NCI-H2107 (cell line): ENCODE measurements around the gene CCDC13.

Experiments used
- DNase-seq: peaks from one replicate; lab custom pipeline; 2025; lab: John Stamatoyannopoulos, UW

CCDC13 gene

GRCh38 chr3:42733501-42734262, 39.4 kb downstream of the CCDC13 start:
- no peak for DNase-seq

DNA sequence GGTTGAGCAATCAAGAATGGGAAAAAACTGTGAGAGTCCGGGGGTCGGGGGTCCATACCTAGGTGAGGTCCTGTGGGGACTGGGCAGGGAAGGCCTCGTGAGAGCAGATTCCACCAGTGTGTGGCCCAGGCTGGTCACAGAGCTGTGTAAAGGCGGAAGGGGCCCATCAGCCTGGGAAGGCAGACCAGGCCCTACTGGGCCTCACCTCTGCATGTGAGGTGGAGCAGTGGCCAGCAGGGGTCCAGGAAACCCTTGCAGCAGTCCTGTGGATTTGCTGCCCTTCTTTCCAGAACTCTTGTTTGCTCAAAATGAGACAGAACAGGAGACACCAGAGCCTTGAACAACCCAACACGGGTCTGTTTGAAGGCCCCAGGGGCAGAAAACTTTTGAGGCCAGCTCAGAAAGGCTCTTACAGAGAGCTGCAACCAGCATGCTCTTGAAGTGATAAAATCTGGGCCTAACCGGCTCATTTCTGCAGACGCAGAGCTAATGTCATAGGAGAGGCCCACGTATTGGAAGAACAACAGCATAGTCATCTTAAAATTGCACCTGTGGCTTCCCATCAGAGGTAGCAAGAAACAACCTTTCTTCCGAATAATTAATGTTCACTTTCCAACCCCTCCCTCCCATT, 40.1 kb downstream of the CCDC13 start:
- no peak for DNase-seq

DNA sequence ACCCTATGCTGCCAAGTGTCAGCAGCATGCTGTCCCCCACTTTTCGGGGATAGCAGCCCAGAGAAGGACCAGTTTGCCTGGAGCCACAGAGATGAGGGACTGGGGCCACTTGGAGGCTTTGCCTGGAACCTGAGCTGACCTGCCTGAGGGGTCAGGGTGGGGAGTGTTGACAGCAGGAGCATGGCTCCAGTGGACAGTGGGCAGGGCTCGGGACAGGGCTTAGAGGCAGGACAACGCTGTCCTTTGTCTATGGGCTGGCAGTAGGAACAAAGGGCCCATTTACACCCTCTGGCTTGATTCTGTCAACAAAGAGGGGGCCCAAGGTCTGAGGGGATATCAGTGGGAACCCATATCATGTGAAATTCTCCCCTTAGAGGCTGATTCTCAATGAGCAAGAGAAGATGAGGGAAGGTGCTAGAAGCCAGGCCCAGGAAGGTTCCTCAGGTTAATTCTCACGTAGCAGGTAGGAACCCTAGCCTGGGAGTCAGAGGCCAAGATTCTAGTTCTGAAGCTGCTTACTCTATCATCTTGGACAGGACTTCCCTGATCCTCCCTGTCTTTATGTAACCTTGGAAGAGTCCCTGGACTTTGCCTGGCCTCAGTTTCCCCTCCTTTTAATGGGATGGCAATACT, 40.7 kb downstream of the CCDC13 start:
- no peak for DNase-seq

GRCh38 chr3:42731476-42732195, 41.4 kb downstream of the CCDC13 start:
- no peak for DNase-seq

DNA sequence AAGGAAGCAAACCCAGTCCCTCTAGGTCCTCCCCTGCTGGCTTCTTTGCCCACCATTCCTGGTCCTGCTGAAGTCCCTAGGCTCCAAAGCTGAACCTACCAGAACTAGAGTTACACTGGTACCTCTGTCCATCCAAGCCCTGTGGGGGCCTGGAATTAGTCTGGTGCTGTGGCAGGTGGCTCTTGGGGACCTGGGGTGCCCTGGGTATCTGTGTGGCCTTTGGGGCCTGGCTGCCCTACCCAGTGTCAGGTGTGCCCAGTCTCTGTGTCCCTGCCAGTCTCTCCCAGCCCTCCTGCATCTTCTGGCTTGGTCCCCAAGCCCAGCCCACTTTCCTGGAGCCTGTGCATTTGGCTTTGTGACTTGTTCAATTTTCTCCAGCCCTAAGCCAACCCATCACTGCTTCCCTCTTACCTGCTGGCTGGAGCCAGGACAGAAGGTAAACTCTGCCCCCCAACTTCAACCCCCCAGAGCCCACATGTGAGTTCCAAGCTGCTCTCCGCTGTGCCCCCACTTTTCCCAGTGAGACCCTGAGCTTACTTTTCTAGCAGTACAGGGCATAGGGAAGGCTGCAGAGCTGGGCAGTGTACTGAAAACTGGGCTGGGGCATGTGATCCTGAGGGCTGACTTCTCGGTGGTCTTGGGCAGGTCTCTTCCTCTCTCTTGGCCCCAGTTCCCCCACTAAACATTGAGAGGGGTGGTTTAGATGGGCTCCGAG, 42.2 kb downstream of the CCDC13 start:
- DNase-seq, result no peak

GRCh38 chr3:42730294-42730693, 42.8 kb downstream of the CCDC13 start:
- no peak for DNase-seq

DNA sequence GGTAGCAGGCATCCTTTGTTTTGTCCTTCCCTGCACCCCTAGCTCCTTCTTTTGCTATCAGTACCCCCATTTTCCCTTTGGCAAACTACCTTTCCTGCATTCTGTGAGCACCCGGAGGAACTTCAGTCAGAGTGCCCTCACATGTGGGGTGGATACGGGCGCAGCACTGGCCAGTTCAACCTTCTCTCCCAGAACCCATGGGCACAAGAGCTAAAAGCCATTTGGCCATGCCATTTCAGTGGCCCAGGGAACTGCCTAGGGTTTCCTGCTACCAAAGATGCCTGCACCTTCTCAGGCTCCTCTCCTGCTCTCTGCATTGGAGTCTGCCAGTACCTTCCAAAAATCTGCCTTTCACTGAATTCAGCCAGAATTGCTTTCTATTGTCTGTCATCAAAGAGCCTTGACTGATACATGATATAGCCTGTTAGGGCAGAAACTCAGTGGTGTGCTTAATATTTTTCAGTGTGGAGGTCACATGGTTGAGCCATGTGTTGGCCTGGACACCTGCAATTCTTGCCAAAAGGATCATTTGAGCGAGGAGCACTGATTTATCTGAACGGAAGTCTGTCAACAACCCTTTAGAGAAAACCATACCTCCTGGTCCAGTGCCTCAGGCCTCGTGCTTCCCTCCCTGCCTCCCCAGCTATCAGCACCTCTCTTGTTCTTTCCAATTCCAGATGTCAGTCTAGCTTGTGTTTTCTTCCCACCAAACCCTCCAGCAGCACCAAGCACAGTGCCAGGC, 43.5 kb downstream of the CCDC13 start:
- no peak for DNase-seq

GRCh38 chr3:42728668-42729364, 44.2 kb downstream of the CCDC13 start:
- no peak for DNase-seq

DNA sequence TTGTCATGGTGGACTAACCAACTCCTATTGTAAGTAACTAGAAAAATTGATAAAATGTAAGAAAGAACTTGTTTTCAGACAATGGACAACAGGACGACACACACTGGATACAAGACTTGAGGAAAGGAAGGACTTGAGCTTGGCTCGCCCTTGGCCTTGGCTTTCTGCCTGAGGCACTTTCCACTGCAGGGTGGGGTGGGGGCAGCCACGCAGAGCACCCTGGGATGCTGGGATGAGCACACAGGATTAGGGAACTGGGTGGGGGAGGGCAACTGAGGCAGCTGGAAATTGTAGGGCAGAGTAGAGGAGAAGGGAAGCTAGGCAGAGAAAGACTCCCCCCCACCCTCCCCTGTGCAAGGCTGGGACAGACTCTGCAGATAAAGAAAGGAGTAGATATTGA, 45.0 kb downstream of the CCDC13 start:
- no peak for DNase-seq

- no peak for DNase-seq
Measured at GRCh38 chr3:42725454-42725853, 47.6 kb downstream of the CCDC13 start.

DNA sequence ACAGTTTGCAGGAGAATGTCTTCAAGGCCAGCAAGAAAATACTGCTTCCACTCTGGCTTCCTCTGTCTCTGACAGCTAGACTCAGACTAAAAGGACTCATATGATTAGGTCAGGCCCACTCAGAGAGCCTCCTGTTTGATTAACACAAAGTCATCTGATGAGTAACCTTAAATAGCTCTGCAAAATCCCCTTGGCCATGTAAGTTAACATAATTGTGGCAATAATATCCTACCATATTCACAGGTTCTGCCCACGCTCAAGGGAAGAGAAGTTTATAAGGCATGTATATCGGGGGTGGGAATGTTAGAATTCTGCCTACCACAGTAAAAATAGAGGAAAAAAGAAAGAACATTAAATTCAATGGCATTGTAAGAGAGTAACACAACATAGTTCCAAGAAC, 49.8 kb downstream of the CCDC13 start:
- no peak for DNase-seq
